Measurements from ENCODE around the gene RNF168.

- TF ChIP-seq EZH2 (IDR thresholded peaks at IDR 0.05; ENCODE audit: borderline replicate concordance, insufficient read depth, low read depth, low read length, poor library complexity, severe bottlenecking) (no peak), CTCF (IDR thresholded peaks at IDR 0.05) (no peak)
Observed at GRCh38 chr3:196458063-196458462, 45.5 kb downstream of the RNF168 start.

All from B cell (primary cell).